GM19043 (cell line): Measurements from ENCODE around the gene PCNX2.

Experiments used
- ATAC-seq: cut with Tn5 transposase; IDR thresholded peaks from one replicate; pipeline ENCODE4 v1.9.1; 2021; ENCODE audit warnings: low read depth; ENCODE audit not compliant: unreplicated experiment

Gene PCNX2

GRCh38 chr1:233268389-233269022 lies 27.0 kb downstream of the PCNX2 start:
- ATAC-seq, result no peak

- peak; percentile 9 for ATAC-seq
Observed at GRCh38 chr1:233261695-233262094, 33.8 kb downstream of the PCNX2 start.

GRCh38 chr1:233261206-233261605 lies 34.3 kb downstream of the PCNX2 start:
- ATAC-seq, result peak; percentile 89

DNA sequence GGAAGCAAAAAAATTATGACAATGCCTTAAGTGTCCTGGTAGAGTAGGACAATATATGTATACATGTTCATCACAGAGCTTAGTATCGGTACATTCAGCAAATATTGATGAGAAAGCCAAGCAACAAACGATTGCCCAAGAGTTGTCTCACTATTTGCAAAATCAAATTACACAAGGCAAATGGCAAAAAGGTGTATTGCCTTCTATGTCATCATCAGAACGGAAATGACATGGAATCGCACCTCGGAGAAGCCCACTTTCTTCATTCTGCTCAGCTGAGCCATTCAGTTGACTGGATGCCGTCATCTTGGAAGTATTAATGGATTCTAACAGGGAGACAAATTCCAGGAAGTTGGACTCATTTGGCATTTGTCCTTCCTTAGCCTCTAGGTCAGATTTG lies 37.7 kb downstream of the PCNX2 start:
- no peak for ATAC-seq

GRCh38 chr1:233256789-233257188 lies 38.7 kb downstream of the PCNX2 start:
- no peak for ATAC-seq

DNA sequence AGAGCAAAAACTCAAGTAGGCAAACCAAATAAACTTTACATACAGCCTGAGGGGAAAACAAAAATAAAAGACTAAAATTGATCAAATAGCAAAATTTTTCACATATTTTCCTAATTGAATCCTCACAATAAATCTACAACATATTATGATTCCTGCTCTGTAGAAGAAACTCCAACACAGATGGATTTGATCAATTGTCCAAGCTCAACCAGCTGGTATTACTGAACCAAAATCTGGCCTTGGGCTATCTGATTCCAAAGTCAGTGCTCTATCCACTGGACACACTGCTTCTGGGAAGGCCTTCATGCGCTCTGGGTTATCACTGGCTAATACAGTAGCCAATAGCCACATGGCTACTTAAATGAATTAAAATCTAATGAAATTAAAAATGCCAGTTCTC lies 39.3 kb downstream of the PCNX2 start:
- no peak for ATAC-seq

GRCh38 chr1:233255145-233255544 lies 40.4 kb downstream of the PCNX2 start:
- no peak for ATAC-seq

GRCh38 chr1:233253832-233254331 lies 41.6 kb downstream of the PCNX2 start:
- ATAC-seq, result no peak

DNA sequence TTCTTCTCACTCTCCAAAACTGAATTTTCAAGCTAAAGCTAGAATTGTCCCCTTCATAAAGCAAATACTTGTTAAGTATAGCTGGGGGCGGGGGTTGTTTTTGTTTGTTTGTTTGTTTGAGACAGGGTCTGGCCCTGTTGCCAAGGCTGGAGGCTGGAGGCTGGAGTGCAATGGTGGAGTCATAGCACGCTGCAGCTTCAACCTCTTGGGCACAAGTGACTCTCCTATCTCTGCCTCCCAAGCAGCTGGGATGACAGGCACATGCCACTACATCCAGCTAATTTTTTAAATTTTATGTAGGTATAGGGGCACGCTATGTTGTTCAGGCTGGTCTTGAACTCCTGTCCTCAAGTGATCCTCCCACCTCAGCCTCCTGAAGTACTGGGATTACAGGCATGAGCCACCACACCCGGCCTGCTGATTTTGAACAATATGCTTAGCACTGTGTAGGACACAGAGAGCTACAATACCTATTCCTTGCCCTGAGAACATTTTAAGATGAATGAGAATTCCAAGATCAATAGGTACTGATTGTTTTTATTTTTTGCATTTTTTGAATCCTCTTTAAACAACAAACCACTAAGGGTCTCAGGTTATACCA lies 42.2 kb downstream of the PCNX2 start:
- no peak for ATAC-seq

DNA sequence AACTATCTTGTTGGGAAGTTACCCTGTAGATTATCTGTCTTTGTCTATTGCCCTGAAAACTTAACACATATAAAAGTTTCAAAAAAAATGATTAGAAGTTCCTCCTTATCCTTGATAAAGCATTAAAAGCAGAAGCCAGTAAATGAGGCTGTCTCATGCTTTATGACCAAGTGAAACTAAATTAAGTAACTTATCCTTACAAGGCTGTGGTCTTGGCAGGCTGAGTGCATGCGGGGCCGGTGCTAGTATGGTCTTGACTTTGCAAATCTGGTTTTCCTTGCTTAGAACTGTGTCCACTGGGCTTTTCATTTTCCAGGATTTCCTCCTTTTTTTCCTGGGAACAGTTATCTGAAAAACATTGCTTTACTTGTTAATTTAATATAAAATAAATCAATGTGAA lies 43.1 kb downstream of the PCNX2 start:
- no peak for ATAC-seq

DNA sequence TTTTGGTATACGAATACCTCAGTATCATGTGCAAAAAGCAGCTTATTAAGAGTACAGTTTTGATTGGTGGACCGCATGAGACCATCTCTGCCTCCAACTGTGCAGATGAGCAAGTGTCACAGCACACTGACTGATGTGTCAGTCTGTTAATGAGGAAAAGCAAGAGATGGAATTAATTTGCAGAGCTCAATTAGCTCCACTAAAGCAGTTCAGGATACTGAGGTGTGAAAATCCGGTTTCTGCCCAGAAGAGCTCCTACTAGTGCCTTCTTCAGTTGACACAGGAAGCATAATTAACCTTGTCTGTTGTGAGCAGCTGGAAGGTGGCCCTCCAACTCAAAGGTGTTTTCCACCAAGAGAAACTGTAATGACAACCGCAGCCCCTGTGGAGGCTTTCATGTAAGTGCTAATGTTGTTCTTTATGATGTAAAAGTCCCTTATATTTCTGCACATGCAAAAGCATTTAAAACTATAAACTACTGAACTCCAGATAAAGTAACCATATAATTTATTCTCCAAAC lies 44.3 kb downstream of the PCNX2 start:
- ATAC-seq, result no peak

GRCh38 chr1:233248014-233248413 lies 47.5 kb downstream of the PCNX2 start:
- ATAC-seq, result no peak

GRCh38 chr1:233246965-233247364 lies 48.6 kb downstream of the PCNX2 start:
- ATAC-seq, result no peak

- no peak for ATAC-seq
Observed at GRCh38 chr1:233245191-233245765, 50.2 kb downstream of the PCNX2 start.

DNA sequence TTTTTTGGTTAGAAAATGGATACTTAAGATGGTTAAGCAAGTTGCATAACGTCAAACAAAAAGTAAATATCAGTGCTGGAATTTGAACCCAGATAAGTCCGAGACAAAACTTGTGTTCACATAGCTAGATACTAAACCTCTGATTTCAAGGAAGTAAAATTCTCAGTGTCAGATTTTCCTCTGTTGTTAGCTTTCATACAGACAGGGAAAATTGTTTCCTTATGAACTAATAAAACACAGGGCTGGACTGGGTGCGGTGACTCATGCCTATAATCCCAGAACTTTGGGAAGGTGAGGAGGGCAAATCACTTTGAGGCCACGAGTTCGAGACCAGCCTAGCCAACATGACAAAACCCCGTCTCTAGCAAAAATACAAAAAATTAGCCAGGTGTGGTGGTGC lies 51.3 kb downstream of the PCNX2 start:
- ATAC-seq, result no peak

GRCh38 chr1:233242827-233243483 lies 52.6 kb downstream of the PCNX2 start:
- no peak for ATAC-seq

- no peak for ATAC-seq
Observed at GRCh38 chr1:233241759-233242158, 53.8 kb downstream of the PCNX2 start.

DNA sequence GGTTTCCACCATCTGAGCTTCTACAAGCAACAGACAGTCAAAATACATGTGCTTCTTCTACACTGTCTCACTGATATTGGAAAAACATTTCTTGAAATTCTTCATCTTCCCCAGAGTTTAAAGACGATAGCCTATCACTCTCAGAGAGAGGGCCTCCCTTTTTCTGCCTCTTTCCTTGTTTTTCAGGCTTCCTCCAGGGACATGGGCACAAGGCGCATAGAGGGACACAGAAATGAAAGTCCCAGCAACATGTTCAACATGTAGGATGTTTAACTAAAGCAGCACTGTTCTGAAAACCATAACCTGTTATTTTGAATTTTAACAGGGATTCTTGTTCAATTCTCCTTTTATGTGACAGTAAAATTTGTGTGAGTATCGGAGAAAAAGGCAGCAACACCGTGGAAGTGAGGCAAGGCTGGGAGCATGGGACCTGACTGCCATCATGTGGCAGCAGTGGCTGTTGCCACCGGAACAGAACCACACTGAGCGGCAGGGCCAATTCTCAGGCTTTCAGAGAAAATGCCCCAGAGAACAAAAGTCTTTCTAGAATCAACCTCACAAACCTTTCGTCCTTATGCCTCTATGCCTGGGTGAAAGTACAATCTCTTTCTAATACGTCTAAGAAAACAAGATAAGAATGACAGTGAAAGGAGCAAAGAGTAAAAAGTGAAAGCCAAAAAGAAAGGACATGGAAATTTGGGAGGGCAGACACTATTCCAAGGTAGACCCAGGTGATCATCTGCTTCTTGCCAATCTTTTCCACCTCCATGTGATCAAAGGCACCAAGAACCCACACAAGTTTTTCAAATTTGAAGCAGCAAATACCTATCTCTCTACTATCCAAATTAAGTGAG lies 54.5 kb downstream of the PCNX2 start:
- peak; percentile 82 for ATAC-seq

- ATAC-seq, result no peak
Observed at GRCh38 chr1:233240371-233240770, 55.2 kb downstream of the PCNX2 start.

- ATAC-seq, result no peak
Observed at GRCh38 chr1:233238884-233239431, 56.6 kb downstream of the PCNX2 start.
